ENCODE results near the gene VAMP5. TPM values are rescaled to one million over a fixed set of nuclear protein-coding genes. Genes with fewer than 3 reads are reported as not detected.
A peak's percentile ranks its signal among the peaks of the same experiment; 100 is the strongest.

VAMP5 gene
- total RNA-seq, 4 donors from 2014 or later: 39.6 to 91.6 (median 55.6) TPM

- no peaks in the 10 kb centered on the region for H3K27me3 ChIP-seq
- peak in 1 of 2 donors; percentile 13 for TF ChIP-seq EP300 (IDR thresholded peaks at IDR 0.05)
- TF ChIP-seq POLR2A (IDR thresholded peaks at IDR 0.05): no peak
- TF ChIP-seq CTCF (IDR thresholded peaks at IDR 0.05): no peak
- H3K36me3 ChIP-seq: peaks cover 0 to 42% (median 0%) of the 10 kb centered on the region in 3 donors
- H3K4me3 ChIP-seq: no peak overlapping the region
- DNase-seq (ENCODE audit: low spot score in 2 of 2): no peak
- no peaks in the 10 kb centered on the region for H3K9me3 ChIP-seq
- peak overlapping the region in 3 of 4 donors; percentile 38 to 80 (median 61) for H3K27ac ChIP-seq
- H3K4me1 ChIP-seq: peaks cover 0 to 86% (median 37%) of the 10 kb centered on the region in 4 donors
- 54 to 55% methylated on average over 6 of the region's 6 CpGs for WGBS, 2 donors
These were observed 20.5 kb downstream of the VAMP5 start for GRCh38 chr2:85604568-85605339.

- DNase-seq (ENCODE audit: low spot score in 2 of 2): no peak
- Histone ChIP-seq H3K27me3 (no peaks in the 10 kb centered on the region), H3K36me3 (peaks cover 0 to 36% (median 0%) of the 10 kb centered on the region in 3 donors), H3K9me3 (no peaks in the 10 kb centered on the region), H3K4me1 (peaks cover 0 to 86% (median 39%) of the 10 kb centered on the region in 4 donors), H3K27ac (peak overlapping the region in 2 of 4 donors; percentile 61 to 80), H3K4me3 (no peak overlapping the region)
- 34 to 37% methylated on average over 4 of the region's 4 CpGs for WGBS, 2 donors
- TF ChIP-seq EP300 (IDR thresholded peaks at IDR 0.05) (no peak), POLR2A (IDR thresholded peaks at IDR 0.05) (no peak), CTCF (IDR thresholded peaks at IDR 0.05) (no peak)
These were observed 21.3 kb downstream of the VAMP5 start for GRCh38 chr2:85605406-85606115.

- Histone ChIP-seq H3K27me3 (no peaks in the 10 kb centered on the region), H3K9me3 (no peaks in the 10 kb centered on the region), H3K4me1 (peaks cover 0 to 85% (median 39%) of the 10 kb centered on the region in 4 donors), H3K27ac (peak overlapping the region in 2 of 4 donors; percentile 61 to 80), H3K36me3 (peaks cover 0 to 31% (median 0%) of the 10 kb centered on the region in 3 donors), H3K4me3 (no peak overlapping the region)
- TF ChIP-seq POLR2A (IDR thresholded peaks at IDR 0.05) (no peak), EP300 (IDR thresholded peaks at IDR 0.05) (no peak), CTCF (IDR thresholded peaks at IDR 0.05) (no peak)
- DNase-seq (ENCODE audit: low spot score in 2 of 2): no peak
- 54 to 55% methylated on average over 7 of the region's 7 CpGs for WGBS, 2 donors
These were observed 21.9 kb downstream of the VAMP5 start for GRCh38 chr2:85606116-85606455.

- Histone ChIP-seq H3K9me3 (no peaks in the 10 kb centered on the region), H3K4me3 (no peak overlapping the region), H3K27me3 (no peaks in the 10 kb centered on the region), H3K4me1 (peaks cover 0 to 82% (median 37%) of the 10 kb centered on the region in 4 donors), H3K36me3 (peaks cover 0 to 31% (median 0%) of the 10 kb centered on the region in 3 donors), H3K27ac (peak overlapping the region in 2 of 4 donors; percentile 26 to 31)
- DNase-seq (ENCODE audit: low spot score in 2 of 2): no peak
- TF ChIP-seq EP300 (IDR thresholded peaks at IDR 0.05): no peak
- TF ChIP-seq POLR2A (IDR thresholded peaks at IDR 0.05): no peak
- TF ChIP-seq CTCF (IDR thresholded peaks at IDR 0.05): no peak
- WGBS, 2 donors: 74 to 84% methylated on average over 9 of the region's 9 CpGs
These were observed 23.3 kb downstream of the VAMP5 start for GRCh38 chr2:85607268-85608215.
